GM12865 (cell line): Measurements from ENCODE around the gene MFGE8.

Experiments
- DNase-seq: peaks from one replicate; pipeline ENCODE4 v3.0.0; 2010; ENCODE audit warnings: low read depth
- H3K4me3 ChIP-seq: 2 replicates; pipeline ENCODE4 v1.5.1; 2011; ENCODE audit warnings: mild to moderate bottlenecking, low read depth, low read length, control low read depth
- CTCF ChIP-seq: IDR thresholded peaks from 2 replicates; pipeline ENCODE4 v1.5.1; 2011; ENCODE audit warnings: low read length, control low read depth, low read depth, inconsistent platforms; ENCODE audit not compliant: insufficient read depth; ENCODE audit errors: missing control alignments

Gene MFGE8

GRCh38 chr15:88860212-88860611 is 53.0 kb downstream of the MFGE8 start:
- no peak overlapping the region for H3K4me3 ChIP-seq
- no peak for TF ChIP-seq CTCF
- DNase-seq: no peak

- TF ChIP-seq CTCF: no peak
- DNase-seq: no peak
- no peak overlapping the region for H3K4me3 ChIP-seq
These were observed 53.6 kb downstream of the MFGE8 start for GRCh38 chr15:88859550-88859949.

GRCh38 chr15:88858934-88859333 is 54.2 kb downstream of the MFGE8 start:
- TF ChIP-seq CTCF: no peak
- H3K4me3 ChIP-seq: no peak overlapping the region
- no peak for DNase-seq

GRCh38 chr15:88852476-88852875 is 60.7 kb downstream of the MFGE8 start:
- H3K4me3 ChIP-seq: no peak overlapping the region
- TF ChIP-seq CTCF: no peak
- DNase-seq: no peak

- TF ChIP-seq CTCF: no peak
- no peak for DNase-seq
- H3K4me3 ChIP-seq: no peak overlapping the region
These were observed 63.7 kb downstream of the MFGE8 start for GRCh38 chr15:88849376-88850072.
